ENCODE measurements around the gene MEF2D. TPM values are rescaled to one million over a fixed set of nuclear protein-coding genes. Genes with fewer than 3 reads are reported as not detected.

Gene MEF2D
- total RNA-seq, 1 donor from 2014 or later = 56.6 TPM

- Mint-ChIP-seq H3K9me3 (ENCODE audit: unreplicated experiment) (no peaks in the 10 kb centered on the region), H3K4me1 (ENCODE audit: low read depth, unreplicated experiment) (peaks cover 9% of the 10 kb centered on the region), H3K4me3 (ENCODE audit: unreplicated experiment) (peak overlapping the region; percentile 73), H3K36me3 (ENCODE audit: low read depth, unreplicated experiment) (peaks cover 4% of the 10 kb centered on the region), H3K27me3 (ENCODE audit: low read depth, unreplicated experiment) (no peaks in the 10 kb centered on the region), H3K27ac (ENCODE audit: unreplicated experiment) (peak overlapping the region; percentile 89)
- Histone ChIP-seq H3K27me3 (ENCODE audit: insufficient read depth, low read length) (no peaks in the 10 kb centered on the region), H3K36me3 (ENCODE audit: insufficient read depth, low read length) (no peaks in the 10 kb centered on the region), H3K4me3 (ENCODE audit: insufficient read depth, low read depth, low read length) (no peak overlapping the region), H4K20me1 (ENCODE audit: insufficient read depth, low read length) (no peaks in the 10 kb centered on the region), H3K4me2 (ENCODE audit: low read length) (no peak overlapping the region), H3K4me1 (ENCODE audit: insufficient read depth, low read length) (peaks cover 6% of the 10 kb centered on the region), H3K27ac (ENCODE audit: low read depth, low read length) (no peak overlapping the region), H3K9me3 (ENCODE audit: insufficient read depth, low read depth, low read length) (no peaks in the 10 kb centered on the region), H3K9ac (ENCODE audit: low read length) (no peak overlapping the region), H2AFZ (ENCODE audit: low read depth, low read length) (no peak overlapping the region), H3K79me2 (ENCODE audit: insufficient read depth, low read length) (no peaks in the 10 kb centered on the region)
- no peak for TF ChIP-seq EZH2 (IDR thresholded peaks at IDR 0.05; ENCODE audit: insufficient read depth, low read length)
- TF ChIP-seq CTCF (IDR thresholded peaks at IDR 0.05; ENCODE audit: insufficient read depth, low read depth, low read length) = no peak
- DNase-seq (ENCODE audit: low read depth) (peak; percentile 68), FAIRE-seq (no peak)
Observed at GRCh38 chr1:156458181-156458503, 42.4 kb downstream of the MEF2D start.

GRCh38 chr1:156456625-156457465 is 43.7 kb downstream of the MEF2D start:
- peak; percentile 69 for FAIRE-seq

More at GRCh38 chr1:156456625-156457465, 43.7 kb downstream of the MEF2D start:
- TF ChIP-seq CTCF (IDR thresholded peaks at IDR 0.05; ENCODE audit: insufficient read depth, low read depth, low read length) (no peak), EZH2 (IDR thresholded peaks at IDR 0.05; ENCODE audit: insufficient read depth, low read length) (no peak)
- H4K20me1 ChIP-seq (ENCODE audit: insufficient read depth, low read length) = no peaks in the 10 kb centered on the region
- no peaks in the 10 kb centered on the region for H3K79me2 ChIP-seq (ENCODE audit: insufficient read depth, low read length)
- Mint-ChIP-seq H3K4me3 (ENCODE audit: unreplicated experiment) (peak overlapping the region; percentile 87), H3K4me1 (ENCODE audit: low read depth, unreplicated experiment) (peaks cover 7% of the 10 kb centered on the region), H3K27ac (ENCODE audit: unreplicated experiment) (peak overlapping the region; percentile 96), H3K27me3 (ENCODE audit: low read depth, unreplicated experiment) (no peaks in the 10 kb centered on the region), H3K36me3 (ENCODE audit: low read depth, unreplicated experiment) (peaks cover 4% of the 10 kb centered on the region), H3K9me3 (ENCODE audit: unreplicated experiment) (no peaks in the 10 kb centered on the region)
- no peaks in the 10 kb centered on the region for H3K9me3 ChIP-seq (ENCODE audit: insufficient read depth, low read depth, low read length)
- peak overlapping the region; percentile 55 for H3K4me3 ChIP-seq (ENCODE audit: insufficient read depth, low read depth, low read length)
- peak overlapping the region; percentile 88 for H3K4me2 ChIP-seq (ENCODE audit: low read length)
- no peaks in the 10 kb centered on the region for H3K36me3 ChIP-seq (ENCODE audit: insufficient read depth, low read length)
- H3K27me3 ChIP-seq (ENCODE audit: insufficient read depth, low read length) = peaks cover under 1% of the 10 kb centered on the region
- peak overlapping the region; percentile 72 for H3K27ac ChIP-seq (ENCODE audit: low read depth, low read length)
- peak overlapping the region; percentile 77 for H2AFZ ChIP-seq (ENCODE audit: low read depth, low read length)
- H3K9ac ChIP-seq (ENCODE audit: low read length) = peak overlapping the region; percentile 81
- H3K4me1 ChIP-seq (ENCODE audit: insufficient read depth, low read length) = peaks cover 6% of the 10 kb centered on the region
- peak; percentile 91 for DNase-seq (ENCODE audit: low read depth)
